Activated CD8-positive, alpha-beta memory T cell treated with anti-CD3 and anti-CD28 coated beads, Interleukin-2, amount 50 U/mL, for 1 hour (primary cell): ENCODE data around the gene SLC7A11.

Experiments
- DNase-seq: peaks from one replicate; pipeline ENCODE4 v3.0.0-alpha.2; 2020; ENCODE audit errors: extremely low read depth

The SLC7A11 gene

GRCh38 chr4:138161351-138161750 lies 80.8 kb downstream of the SLC7A11 start:
- DNase-seq, result no peak

- no peak for DNase-seq
Observed at GRCh38 chr4:138158746-138159297, 83.3 kb downstream of the SLC7A11 start.

- DNase-seq, result no peak
Observed at GRCh38 chr4:138140879-138141278, 101.3 kb downstream of the SLC7A11 start.

- no peak for DNase-seq
Observed at GRCh38 chr4:138138774-138139173, 103.4 kb downstream of the SLC7A11 start.

- DNase-seq, result no peak
Observed at GRCh38 chr4:138135610-138136009, 106.5 kb downstream of the SLC7A11 start.

- no peak for DNase-seq
Observed at GRCh38 chr4:138118270-138118669, 123.9 kb downstream of the SLC7A11 start.

GRCh38 chr4:138115053-138115452 lies 127.1 kb downstream of the SLC7A11 start:
- no peak for DNase-seq

GRCh38 chr4:138114434-138114833 lies 127.7 kb downstream of the SLC7A11 start:
- no peak for DNase-seq
